Superior temporal gyrus (tissue), 1 donor: ENCODE data around the gene IL20RA.
"Not testable (repeated sequence)": the region's sequence is repeated elsewhere in the genome, so short reads cannot be mapped to it uniquely, and the experiment has no call there.

ENCODE experiments used
- DNase-seq: peaks from one replicate; pipeline ENCODE4 v3.0.0-alpha.2; 2016; ENCODE audit errors: extremely low spot score

Gene IL20RA

DNA sequence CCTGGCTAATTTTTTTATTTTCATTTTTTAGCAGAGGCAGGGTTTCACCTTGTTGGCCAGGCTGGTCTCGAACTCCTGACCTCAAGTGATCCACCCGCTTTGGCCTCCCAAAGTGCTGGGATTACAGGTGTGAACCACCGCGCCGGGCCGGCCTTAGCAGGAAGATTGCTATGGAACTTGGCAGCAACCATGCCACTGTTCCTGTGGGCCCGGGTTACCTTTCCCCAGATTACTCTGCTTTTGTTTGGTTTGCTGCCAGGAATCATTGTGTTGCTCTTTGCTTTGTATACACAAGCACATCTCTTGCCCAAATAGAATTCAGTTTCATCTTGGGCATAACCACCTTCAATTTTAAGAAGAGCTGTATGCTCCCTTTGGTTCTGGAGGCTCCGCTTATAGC is 71.0 kb downstream of the IL20RA start:
- DNase-seq, result not testable (repeated sequence)

GRCh38 chr6:136971609-136972008 is 73.2 kb downstream of the IL20RA start:
- no peak for DNase-seq

DNA sequence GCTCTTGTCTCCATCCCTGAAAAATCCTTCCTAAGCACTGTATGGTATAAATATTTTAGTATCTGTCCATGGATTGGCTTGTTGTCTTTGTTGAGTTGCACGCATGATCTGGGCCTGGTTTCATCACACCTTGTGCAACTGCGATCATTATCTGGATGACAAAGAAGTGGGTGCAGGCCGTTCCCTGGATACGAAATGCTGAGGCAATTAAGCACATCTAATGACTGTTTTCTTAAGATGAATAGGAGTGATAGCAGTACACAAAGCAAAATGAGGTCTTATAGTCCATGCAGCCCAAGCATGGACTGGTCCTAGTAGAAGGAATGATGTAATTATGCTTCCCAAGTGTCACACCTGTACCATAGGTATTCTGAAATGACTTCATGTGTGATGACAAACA is 74.8 kb downstream of the IL20RA start:
- no peak for DNase-seq

- DNase-seq, result no peak
These were observed 75.3 kb downstream of the IL20RA start for GRCh38 chr6:136969433-136969832.

DNA sequence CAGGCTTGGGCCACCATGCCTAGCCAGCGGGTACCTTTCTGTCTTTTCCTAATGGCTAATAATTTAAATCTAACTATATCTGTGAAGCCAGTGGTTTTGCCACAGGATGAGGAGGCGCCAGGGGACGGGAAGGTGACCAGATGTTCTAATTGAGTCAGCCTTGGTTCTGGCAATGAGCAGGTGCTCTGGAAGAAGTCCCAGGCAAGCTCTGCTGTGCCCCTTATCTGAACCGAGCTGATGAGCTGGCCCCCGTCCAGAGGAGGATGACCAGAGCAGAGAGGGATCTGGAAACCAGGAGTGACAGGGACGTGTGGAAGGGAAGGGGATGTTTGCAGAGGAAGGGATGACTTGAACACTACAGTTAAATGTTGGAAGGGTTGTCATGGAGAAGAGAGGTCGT is 75.9 kb downstream of the IL20RA start:
- DNase-seq, result no peak

- peak; percentile 81 for DNase-seq
These were observed 76.7 kb downstream of the IL20RA start for GRCh38 chr6:136967876-136968752.

DNA sequence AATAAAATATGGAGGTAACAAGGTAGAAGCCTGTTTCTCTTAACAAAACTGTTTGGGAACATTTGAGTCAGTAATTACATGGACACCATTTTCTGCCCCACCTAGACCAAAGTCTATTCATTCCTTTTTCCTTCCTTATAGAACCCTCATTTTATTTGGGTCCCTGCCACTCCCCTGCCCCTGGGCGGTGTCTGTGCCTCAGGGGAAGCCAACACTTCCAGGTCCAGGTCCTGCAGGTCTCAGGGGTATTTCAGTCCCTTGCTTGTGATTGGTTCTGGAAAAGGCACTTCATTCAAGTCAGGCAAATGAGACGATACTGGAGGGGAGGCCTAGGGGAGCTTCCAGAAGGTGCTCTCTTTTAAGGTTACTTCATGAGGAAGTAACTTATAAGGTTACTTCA is 80.4 kb downstream of the IL20RA start:
- DNase-seq, result no peak

DNA sequence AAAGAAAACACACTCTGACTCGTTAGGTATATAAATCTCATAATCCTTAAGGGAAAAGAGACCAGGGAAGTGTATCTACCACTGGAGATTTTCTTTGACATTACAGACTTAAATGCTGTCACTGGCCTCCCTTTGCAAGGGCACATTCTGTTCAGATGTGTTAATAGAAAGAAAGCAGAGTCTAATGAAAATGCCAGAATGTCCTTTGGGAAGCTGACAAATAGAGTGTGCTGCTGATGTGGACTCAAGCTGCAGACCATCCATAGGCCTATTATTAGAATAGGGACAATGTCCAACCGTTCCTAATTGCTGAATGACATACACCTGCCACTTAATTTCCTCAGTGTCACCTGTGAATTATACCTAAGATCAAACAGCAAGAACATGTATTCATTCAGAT is 81.5 kb downstream of the IL20RA start:
- no peak for DNase-seq

DNA sequence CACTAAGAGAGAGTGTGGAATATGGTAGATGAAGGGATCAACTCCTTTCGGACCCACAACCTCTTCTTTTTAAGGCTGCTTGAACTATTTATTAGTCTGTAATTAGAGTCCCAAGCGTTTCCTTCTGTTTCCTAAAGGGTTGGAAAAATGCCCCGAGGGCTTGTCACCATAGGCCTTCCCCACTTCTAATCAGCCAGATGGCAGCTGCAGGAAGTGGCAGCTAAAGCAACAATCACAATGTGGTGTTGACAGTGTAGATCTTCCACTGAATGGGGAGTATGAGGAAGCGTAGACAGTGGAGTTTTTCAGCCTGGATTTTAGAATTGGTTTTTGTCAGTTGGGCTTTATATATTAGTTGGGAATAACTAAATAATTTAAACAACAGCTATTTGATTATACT is 82.1 kb downstream of the IL20RA start:
- peak; percentile 27 for DNase-seq

DNA sequence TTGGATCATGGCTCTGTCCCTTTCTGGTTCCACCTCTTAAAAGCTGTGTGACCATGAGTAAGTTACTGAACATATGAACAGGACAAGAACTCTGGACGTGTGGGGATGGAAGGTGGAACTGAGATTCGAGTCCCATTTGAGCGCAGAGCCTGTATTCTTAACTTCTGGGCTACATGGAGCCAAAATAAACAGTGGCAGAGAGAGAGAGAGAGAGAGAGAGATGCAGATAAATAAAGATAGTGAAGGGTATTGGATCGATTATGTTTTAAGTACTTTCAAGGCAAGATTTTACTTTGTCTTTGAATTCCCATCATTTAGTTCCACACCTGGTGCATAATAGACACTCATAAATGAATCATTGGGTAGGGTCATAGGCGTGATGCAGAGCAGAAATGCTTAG is 82.9 kb downstream of the IL20RA start:
- DNase-seq, result no peak

GRCh38 chr6:136960781-136961180 is 84.0 kb downstream of the IL20RA start:
- DNase-seq, result no peak

DNA sequence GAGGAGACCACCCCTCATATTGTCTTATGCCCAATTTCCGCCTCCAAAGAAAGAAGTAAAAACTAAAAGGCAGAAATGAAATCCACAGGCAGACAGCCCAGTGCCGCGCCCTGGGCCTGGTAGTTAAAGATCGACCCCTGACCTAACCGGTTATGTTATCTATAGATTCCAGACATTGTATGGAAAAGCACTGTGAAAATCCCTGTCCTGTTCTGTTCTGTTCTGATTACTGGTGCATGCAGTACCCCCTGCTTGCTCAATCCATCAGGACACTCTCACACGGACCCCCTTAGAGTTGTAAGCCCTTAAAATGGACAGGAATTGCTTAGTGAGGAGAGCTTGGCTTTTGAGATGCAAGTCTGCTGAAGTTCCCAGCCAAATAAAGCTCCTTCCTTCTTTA is 84.8 kb downstream of the IL20RA start:
- not testable (repeated sequence) for DNase-seq

GRCh38 chr6:136959471-136959891 is 85.3 kb downstream of the IL20RA start:
- no peak for DNase-seq

DNA sequence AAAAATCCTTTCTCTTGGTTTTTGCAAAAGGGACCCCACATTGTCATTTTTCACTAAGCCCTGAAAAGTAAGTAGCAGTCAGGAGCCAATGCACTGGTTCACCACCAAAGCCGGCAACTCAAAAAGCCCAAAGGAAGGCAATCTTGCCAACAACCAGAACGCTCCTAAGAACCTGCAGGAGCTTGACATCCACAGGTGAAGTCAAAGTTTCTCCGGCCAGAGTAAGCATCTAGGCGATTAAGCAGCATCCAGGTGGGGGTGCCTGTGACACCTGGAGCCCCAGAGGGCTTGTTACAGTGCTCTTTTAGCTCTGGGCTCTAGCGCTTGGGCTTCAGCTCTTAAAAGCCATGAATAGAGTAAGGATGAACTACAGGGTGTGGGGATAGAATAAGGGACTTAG is 86.6 kb downstream of the IL20RA start:
- no peak for DNase-seq

- no peak for DNase-seq
These were observed 87.9 kb downstream of the IL20RA start for GRCh38 chr6:136956590-136957544.

GRCh38 chr6:136955123-136955522 is 89.6 kb downstream of the IL20RA start:
- DNase-seq, result no peak

- DNase-seq, result no peak
These were observed 92.0 kb downstream of the IL20RA start for GRCh38 chr6:136952714-136953260.

GRCh38 chr6:136950436-136951126 is 94.2 kb downstream of the IL20RA start:
- no peak for DNase-seq
